HTR-8/SVneo (cell line): ENCODE data around the gene SLIT3.

Experiments used
- DNase-seq: peaks from one replicate; pipeline ENCODE4 v3.0.0; 2011; ENCODE audit warnings: low spot score, mixed read lengths; ENCODE audit not compliant: insufficient read length
- FAIRE-seq: peaks from 2 replicates; lab custom pipeline; 2011; peaks lifted over from hg19 to GRCh38; lab: Jason Lieb, UNC

SLIT3 gene

GRCh38 chr5:168865968-168866367, 435.0 kb downstream of the SLIT3 start:
- FAIRE-seq = no peak
- no peak for DNase-seq

DNA sequence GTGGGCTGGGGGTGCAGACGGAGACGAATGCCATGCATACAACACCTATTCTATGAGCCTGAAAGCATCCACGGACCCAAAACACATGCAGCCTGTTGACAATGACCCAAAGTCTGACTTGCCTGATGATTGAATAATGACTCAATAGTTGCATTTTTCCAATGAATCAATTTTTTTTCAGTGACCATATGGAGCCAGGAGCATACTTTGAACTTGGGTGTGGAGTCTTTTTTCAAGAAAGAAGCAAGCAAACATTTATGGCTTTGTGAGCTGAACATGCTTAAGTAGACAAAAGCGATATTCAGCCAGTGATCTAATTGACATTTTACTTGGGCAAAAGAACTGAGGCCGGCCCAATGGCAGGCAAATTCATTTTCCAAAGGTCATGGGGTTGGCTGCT, 437.9 kb downstream of the SLIT3 start:
- DNase-seq = no peak
- FAIRE-seq = no peak

DNA sequence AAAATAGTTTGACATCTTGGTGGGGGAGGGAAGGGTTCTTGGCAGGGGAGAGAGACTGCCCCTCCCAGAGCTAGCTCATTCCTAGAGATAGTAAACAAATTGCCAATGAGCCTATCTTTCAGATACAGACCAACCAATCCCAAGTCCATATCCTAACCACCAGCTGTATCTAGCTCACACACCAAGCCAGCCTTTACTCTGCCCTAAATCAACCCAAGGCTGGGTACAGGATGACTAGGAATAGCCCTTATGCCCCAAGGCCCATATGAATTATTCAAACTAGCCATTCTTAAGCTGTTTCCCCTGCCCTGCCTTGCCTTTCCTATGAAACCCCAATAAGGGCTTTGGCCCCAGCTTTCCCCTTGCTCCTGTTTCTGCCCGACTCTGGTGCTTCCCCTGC, 440.4 kb downstream of the SLIT3 start:
- FAIRE-seq (no peak), DNase-seq (no peak)

- DNase-seq (no peak), FAIRE-seq (no peak)
Measured at GRCh38 chr5:168860081-168860480, 440.9 kb downstream of the SLIT3 start.

DNA sequence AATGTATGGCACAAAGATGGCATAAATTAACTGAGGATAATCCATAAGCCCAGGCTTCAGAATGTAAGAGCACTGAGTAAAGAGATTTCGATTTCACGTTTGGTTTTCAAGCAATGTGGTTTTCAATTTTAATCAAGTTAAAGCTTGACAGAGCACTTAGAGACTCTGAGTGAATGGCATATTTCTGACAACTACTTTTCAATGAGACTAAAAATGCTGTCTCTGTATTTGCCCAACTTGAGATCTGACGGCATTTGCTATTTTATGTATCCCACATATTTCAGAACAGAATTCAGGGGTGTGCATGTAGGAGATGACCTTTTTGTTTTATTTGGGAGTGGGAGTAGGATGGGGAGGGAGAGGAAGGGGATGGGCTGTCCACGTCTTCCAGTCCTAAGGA, 441.5 kb downstream of the SLIT3 start:
- DNase-seq (no peak), FAIRE-seq (no peak)

GRCh38 chr5:168858994-168859393, 441.9 kb downstream of the SLIT3 start:
- DNase-seq (no peak), FAIRE-seq (no peak)

- FAIRE-seq (no peak), DNase-seq (no peak)
Measured at GRCh38 chr5:168858371-168858770, 442.6 kb downstream of the SLIT3 start.

DNA sequence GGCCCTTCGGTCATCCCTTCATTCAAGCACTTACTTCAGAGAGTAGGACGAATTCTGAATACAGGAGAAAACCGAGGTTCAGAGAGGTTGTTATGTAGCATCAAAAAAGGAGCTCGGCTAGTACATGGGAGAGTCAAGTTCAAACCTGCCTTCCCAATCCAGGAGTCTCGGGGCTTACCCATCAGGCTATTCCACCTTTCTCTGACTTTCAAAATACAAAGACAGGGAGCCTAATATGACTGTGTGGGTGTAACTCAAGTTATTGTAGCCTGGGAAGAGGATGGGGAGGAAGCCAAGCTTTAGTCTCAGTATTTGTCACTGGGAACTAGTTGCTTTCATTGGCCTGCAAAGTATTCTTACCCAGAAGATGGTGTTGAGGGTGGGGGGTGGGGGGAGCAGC, 447.0 kb downstream of the SLIT3 start:
- DNase-seq = no peak

GRCh38 chr5:168852329-168852728, 448.6 kb downstream of the SLIT3 start:
- no peak for FAIRE-seq

More for the DNA sequence above, 447.0 kb downstream of the SLIT3 start:
- no peak for FAIRE-seq

DNA sequence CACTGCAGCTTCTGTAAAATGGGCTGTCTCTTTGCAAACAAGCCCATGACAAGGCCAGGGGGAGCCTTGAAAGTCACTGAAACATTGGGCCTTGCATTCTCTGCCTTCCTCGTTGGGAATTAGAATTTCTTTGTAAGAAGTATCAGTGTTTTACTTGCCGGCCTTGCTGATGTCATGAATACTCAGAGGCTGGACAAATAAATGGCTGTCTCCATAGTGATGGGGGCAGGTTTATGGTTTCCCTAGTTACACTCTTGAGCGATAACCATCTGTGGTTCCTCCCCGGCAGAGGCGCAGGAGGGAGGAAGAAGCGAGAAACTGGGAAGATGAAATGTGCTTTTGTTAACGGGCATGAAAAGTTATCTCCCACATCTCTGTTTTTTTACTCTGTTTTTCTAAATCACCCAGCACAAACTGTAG, 449.0 kb downstream of the SLIT3 start:
- DNase-seq (no peak), FAIRE-seq (no peak)

More at GRCh38 chr5:168852329-168852728, 448.6 kb downstream of the SLIT3 start:
- DNase-seq = no peak

DNA sequence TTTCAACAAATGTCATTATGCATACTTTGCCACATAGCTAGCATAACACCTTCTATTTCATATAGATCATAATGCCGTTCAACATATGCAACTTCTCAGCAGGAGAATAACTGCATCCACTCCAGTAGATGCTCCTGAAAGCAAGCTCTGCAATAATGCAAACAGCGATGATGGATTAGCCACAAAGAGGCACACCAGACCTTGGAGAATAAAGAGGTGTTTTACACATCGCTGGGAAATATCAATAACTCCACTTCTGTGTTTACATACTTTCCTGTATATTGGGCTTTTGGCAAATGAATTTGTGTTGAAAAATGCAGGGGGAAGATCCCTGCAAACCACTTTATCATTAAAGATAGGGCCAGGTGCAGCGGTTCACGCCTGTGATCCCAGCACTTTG, 450.3 kb downstream of the SLIT3 start:
- FAIRE-seq (no peak), DNase-seq (no peak)

GRCh38 chr5:168848569-168848968, 452.4 kb downstream of the SLIT3 start:
- FAIRE-seq (no peak), DNase-seq (no peak)

GRCh38 chr5:168847511-168848073, 453.3 kb downstream of the SLIT3 start:
- no peak for DNase-seq
- FAIRE-seq = no peak

GRCh38 chr5:168844922-168845296, 456.0 kb downstream of the SLIT3 start:
- no peak for DNase-seq
- no peak for FAIRE-seq

- FAIRE-seq (no peak), DNase-seq (no peak)
Measured at GRCh38 chr5:168844016-168844921, 456.7 kb downstream of the SLIT3 start.

- FAIRE-seq = no peak
- DNase-seq = no peak
Measured at GRCh38 chr5:168843277-168844015, 457.5 kb downstream of the SLIT3 start.

GRCh38 chr5:168842571-168843205, 458.3 kb downstream of the SLIT3 start:
- no peak for FAIRE-seq
- DNase-seq = no peak

DNA sequence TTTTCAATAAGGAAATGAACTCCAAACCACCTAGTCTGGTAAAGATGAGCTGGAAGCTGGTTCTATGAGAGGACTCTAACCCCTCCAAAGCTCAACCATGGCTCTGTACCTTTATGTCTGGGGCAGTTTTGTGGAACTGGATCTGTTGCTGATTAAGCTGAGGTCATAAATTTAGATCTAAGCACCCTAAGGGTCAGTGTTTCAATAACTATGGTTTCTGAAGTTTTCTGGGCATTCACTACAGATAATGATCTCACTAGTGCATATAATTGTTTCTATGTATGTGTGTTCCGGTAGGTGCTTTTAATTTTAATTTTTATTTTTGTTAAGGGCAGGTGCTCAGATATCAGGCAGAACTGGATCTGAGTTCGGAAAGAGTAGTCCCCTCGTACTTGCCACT, 463.1 kb downstream of the SLIT3 start:
- DNase-seq (no peak), FAIRE-seq (no peak)

GRCh38 chr5:168836603-168837231, 464.2 kb downstream of the SLIT3 start:
- no peak for FAIRE-seq
- no peak for DNase-seq

DNA sequence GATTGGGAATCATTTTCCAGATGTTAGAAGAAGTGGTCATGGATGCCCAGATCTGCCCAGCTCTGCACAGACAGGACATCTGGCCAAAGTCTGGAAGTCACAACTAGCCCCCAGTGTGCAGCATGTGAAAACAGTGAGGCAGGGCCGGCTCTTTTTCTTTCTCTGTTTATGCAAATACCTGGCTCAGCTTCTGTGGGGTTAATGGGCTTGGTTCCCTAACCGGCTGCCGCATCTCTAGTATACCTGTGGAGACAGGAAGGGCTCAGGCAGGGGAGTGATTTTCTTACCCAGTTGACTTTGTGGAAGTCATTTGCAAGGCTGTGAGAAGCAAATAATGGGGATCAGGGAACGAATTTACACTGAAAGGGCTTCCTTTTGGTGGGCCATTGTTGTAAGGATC, 467.0 kb downstream of the SLIT3 start:
- no peak for FAIRE-seq
- DNase-seq = no peak
